ENCODE results near the gene ABL2.
"Not testable (repeated sequence)": the region's sequence is repeated elsewhere in the genome, so short reads cannot be mapped to it uniquely, and the experiment has no call there.

ABL2 gene

DNA sequence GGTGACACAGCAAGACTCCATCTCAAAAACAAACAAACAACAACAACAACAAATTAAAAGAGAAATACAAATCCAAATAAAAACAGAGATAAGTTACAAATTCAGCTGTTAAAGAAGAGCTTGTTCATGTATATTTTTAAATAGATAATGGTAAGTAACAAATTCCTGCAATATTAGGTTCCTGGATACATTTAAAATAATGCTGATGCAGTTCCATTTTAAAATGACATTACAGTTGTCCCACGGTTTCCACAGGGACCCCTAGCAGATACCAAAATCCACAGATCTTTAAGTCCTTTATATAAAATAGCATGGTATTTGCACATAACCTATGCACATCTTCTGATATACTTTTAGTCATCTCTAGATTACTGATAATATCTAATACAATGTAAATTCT lies 61.5 kb downstream of the ABL2 start:
- no peak for DNase-seq

DNA sequence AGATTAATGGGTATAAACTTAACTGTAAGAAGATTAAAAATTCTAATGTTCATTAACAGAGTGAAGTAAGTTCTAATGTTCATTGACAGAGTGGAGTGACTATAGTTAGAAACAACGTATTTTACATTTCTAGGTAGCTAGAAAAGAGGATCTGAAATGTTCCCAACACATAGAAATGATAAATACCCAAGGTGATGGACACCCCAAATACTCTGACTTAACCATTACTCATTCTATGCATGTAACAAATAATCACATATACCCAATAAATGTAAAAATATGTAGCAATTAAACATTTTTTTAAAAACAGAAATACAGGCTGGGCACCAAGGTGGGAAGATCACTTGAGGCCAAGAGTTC lies 62.1 kb downstream of the ABL2 start:
- DNase-seq: no peak

DNA sequence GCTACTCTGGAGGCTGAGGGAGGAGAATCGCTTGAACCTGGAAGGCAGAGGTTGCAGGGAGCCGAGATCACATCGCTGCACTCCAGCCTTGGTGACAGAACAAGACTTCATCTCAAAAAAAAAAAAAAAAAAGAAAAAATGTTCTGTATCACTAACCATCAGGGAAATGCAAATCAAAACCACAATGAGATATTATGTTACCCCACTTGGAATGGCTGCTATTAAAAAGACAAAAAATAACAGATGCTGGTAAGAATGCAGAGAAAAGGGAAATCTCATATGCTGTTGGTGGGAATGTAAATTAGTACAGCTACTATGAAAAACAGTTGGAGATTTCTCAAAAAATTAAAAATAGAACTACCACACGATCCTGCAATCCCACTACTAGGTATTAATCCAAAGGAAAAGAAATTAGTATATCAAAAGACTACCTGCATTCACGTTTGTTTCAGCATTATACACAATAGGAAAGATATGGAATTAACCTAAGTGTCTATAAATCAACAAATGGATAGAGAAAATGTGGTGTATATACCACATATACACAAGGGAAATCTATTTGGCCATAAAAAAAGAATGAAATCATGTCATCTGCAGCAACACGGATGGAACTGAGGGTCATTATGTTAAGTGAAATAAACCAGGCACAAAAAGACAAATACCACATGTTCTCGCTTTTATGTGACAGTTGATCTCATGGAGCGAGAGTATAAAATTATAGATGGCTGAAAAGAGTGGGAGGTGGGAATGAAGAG lies 62.6 kb downstream of the ABL2 start:
- no peak for DNase-seq

DNA sequence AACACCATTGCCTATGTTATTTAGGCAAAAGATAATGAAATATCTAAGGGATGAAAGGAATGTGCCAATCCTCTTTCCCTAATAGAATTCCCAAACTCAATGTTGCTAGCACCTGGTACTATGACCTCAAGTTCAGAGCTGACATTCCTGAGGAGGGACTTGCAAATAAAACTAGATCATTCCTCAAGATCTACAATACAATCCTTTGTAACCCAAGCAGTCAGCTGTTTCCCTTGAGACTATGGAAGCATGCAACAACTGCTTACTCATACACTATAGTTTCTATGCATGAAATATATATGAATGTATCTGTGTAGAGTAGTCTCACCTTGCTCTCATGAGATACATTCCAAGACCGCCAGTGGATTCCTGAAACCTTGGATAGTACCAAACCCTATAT lies 65.0 kb downstream of the ABL2 start:
- no peak for DNase-seq

DNA sequence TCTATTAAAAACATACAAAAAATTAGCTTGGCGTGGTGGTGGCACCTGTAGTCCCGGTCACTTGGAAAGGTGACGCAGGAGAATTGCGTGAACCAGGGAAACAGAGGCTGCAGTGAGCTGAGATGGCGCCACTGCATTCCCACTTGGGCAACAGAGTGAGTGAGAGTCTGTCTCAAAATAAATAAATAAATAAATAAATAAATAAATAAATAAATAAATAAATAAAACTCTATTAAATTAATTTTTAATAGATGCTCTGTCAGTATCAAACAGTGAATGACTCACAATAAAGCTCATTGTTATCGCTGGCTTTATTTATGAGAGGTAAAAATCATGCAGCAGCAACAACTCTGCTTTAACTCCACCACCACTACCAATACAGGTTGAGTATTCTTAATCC lies 72.8 kb downstream of the ABL2 start:
- DNase-seq: no peak

DNA sequence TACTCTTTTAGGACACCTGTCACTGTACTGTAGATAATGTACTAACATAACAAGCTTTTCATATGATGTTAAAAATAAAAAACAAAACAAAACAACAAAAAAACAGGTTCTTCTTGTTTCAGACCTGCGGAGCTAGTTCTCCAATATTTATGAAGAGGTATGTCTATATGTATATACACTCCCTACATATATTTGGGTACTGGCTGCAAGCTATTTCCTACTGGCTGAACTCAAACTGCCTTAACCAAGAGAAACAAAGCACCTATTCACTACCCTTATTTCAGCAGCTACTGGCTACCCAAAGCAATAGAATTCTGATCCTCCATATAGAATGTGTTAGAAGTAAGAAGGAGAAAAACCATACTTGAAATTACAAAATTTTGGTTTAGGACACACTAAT lies 73.5 kb downstream of the ABL2 start:
- DNase-seq: no peak

DNA sequence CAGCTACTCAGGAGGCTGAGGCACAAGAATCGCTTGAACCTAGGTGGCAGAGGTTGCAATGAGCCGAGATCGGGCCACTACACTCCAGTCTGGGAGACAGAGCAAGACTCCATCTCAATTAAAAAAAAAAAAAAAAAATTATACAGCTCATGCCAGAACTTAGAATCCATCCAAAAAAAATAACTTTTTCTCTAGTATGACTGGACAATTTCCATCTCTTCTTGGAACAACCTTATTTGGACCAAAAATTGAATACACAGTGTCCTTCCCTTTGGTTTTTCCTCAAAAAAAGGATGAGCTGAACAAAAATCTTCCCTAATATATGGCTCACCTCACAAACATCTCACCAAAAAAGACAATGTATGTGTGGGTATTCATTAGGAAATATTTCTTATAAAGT lies 73.9 kb downstream of the ABL2 start:
- no peak for DNase-seq

DNA sequence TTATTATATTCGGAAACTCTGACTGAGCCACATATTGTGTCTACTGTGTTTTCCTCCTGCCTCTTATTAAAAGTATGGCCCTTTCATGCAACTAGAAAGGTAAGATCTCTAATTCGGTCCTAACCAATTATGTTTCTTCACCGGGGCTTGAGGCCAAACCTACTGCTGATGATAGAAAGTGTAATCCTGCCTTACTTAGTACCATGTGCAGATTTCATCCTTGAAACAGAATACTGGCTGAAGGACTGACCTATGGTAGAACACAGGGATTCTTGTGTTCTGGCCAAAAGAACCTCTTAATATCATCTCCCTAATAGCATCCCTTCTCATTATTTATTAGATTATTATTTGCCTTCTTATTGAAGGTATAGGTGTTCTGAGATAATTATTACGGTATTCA lies 75.0 kb downstream of the ABL2 start:
- no peak for DNase-seq

DNA sequence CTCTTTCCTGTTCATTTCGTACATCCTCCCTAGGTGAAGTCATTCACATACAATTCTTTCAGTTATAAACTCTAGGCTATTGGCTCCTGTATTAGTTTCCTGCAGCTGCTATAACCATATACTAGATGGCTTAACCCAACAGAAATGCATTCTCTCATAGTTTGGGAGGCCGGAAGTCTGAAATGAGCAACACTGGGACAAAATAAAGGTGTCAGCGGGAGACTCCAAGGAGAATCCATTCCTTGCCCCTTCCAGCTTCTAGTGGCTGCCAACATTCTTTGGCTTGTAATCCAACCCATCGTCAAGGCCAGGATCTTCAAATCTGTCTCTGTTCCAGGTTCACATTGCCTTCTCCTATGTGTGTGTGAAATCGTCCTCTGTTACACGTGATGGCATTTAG lies 76.3 kb downstream of the ABL2 start:
- no peak for DNase-seq

DNA sequence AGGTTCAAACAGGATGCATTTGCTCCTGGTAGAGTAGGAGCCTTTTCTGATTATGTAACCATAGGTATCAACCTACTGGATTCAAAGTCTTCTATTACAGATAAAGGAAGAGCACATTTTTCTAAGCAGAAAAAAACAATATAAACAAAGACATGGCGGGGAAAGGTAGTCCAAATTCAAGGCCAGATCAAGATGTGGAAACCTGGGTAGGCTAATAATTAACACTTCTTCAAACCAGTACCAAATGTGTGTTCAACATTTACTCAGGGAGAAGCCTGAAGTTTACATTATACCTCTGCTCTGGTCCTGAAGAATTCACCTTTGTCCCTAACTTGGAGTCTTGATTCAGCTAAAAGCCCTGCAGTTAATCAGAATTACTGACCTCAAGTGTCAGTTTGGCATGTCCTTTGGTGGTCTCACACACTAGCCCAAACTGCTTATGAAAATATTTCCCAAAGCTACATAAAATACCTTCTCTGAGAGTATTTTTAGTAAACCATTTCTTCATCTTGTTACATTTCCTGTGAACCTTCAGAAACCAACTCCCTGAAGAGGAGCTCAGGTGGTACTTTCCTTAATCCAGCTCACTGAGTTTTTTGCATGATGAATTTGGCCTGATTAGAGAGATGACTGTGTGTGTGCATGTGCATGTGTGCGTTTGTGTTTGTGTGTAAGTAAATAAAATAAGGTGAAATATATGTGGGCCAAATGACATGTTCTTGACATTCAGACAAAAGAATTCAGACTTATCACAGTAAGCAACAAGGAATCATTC lies 77.4 kb downstream of the ABL2 start:
- DNase-seq: no peak

DNA sequence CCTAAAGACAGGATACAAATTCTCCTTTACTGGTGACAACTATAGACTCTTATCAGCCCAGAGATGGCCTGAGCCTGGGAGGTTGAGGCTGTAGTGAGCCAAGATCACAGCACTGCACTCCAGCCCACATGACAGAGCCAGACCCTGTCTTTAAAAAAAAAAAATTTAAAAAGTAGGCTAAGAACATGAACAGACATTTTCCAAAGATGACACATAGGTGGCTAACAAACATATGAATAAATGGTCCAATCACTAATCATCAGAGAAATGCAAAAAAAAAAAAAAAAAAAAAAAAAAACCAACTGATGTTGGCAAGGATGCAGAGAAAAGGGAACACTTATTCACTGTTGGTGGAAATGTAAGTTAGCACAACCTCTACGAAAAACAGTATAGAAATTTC lies 82.6 kb downstream of the ABL2 start:
- DNase-seq: no peak

DNA sequence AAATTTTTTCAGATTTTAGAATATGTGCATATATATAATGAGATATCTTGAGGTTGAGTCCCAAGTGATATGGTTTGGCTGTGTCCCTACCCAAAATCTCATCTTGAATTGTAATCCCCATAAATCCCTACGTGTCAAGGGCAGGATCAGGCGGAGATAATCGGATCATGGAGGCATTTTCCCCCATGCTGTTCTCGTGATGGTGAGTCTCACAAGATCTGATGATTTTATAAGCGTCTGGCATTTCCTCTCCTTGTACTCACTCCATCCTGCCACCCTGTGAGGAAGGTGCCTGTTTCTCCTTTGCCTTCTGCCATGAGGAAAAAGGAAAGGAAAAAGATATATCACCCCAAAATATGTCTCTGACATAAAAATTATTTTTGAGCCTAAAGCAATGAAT lies 83.0 kb downstream of the ABL2 start:
- DNase-seq: no peak

DNA sequence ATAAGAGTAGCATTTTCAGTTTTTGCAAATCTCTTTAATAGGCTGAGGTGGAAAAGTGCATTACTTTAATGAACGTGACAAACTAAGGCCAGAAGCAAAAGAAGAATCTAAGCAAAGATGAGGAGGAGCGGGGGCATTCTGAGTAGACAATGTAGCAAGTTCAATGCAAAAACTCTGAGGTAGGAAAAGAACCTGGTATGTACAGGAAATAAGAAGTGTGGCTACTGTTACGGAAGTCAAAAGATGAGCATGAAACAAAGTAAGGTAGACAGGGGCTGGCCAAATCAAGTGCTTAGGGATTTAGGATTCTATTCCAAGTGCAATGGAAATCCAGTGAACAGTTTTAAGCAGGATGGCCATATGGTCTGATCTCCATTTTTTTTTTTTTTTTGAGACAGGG lies 84.0 kb downstream of the ABL2 start:
- no peak for DNase-seq

DNA sequence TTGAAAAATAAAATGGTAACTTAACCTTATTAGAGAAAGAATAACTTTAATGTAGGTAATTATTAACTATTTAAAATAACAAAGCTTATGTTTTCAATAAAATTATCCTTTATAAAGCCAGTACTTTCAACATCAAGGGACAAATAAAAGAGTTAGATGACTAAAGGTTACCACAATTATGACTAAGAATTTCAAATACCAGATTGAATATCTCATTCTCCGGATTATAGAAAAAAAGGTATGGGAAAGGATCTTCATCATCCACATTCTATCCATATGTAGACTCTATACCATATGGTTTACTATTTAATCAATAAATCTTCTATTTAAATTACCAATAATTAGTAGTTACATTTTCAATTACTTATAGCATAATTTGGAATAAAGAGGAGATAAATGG lies 84.9 kb downstream of the ABL2 start:
- no peak for DNase-seq

DNA sequence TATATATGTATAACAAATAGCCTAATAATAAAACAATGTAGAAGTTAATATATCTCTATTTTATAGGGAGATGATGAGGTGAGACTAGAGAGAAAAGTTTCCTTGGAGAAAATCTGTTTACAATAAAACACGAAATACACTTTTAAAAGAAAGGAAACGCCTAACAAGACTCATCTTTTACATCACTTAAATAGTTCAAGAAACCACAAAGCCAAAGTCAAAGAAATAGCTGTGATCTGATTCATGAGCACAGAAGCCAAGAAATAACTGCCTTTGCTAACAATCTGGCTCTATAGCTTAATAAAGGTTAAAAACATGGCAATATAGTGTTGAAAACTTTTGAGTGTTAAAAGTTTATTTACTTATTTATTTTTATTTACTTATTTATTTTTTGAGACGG lies 86.2 kb downstream of the ABL2 start:
- DNase-seq: no peak

DNA sequence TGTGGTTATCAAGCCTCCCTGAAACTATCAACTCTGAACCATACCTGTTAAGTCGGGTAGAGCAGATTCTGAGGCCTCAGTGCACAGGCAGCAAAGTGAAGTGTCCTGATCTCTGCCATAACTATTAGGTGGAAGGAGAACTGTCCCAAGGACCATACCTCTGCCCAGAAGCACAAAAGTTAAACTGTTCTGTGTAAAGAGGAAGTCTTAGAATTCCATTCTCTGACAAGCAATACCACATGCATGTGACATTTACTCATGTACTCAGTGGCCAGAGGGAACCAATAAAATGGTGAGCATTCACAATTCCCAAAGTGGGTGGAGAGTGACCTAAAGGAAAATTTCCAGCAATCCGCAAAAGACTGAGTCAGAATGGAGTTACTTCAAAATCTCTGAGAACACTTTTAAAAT lies 86.6 kb downstream of the ABL2 start:
- no peak for DNase-seq

DNA sequence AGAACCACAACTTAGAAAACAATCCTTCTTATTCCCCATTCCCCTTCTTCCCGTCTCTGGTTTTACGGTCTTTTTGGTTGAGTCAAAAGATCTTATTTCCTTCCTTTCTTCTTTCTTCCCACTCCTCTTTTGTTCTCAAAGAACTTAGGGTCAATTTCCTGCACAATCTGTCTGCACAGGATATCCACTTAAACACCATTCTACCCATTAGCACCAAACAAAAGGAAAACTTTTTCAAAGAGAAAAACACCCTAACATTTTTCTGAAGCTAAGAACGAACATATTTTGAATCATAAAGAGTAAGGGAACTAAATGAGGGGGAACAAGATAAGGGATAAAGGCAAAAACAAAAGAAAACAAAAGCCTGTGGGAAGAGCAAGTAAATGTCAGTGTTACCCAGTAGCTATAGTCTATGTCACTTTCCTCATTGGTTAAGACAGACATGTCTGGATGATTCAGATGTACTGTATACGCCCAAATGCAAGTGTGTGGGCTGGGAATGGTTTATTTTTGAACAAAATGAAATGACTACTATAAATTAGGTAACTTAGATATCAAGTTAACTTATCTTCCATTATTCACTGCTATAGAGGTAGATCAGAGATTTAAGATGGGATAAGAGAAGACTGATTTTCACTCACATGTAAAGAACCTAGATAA lies 87.8 kb downstream of the ABL2 start:
- no peak for DNase-seq

DNA sequence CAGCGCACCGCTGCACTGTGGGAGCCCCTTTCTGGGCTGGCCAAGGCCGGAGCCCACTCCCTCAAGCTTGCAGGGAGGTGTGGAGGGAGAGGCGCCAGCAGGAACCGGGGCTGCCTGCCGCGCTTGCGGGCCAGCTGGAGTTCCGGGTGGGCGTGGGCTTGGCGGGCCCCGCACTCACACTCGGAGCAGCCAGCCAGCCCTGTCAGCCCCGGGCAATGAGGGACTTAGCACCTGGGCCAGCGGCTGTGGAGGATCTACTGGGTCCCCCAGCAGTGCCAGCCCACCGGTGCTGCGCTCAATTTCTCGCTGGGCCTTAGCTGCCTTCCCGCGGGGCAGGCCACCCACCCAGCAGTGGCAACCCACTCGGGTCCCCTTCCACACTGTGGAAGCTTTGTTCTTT lies 90.7 kb downstream of the ABL2 start:
- DNase-seq: not testable (repeated sequence)

DNA sequence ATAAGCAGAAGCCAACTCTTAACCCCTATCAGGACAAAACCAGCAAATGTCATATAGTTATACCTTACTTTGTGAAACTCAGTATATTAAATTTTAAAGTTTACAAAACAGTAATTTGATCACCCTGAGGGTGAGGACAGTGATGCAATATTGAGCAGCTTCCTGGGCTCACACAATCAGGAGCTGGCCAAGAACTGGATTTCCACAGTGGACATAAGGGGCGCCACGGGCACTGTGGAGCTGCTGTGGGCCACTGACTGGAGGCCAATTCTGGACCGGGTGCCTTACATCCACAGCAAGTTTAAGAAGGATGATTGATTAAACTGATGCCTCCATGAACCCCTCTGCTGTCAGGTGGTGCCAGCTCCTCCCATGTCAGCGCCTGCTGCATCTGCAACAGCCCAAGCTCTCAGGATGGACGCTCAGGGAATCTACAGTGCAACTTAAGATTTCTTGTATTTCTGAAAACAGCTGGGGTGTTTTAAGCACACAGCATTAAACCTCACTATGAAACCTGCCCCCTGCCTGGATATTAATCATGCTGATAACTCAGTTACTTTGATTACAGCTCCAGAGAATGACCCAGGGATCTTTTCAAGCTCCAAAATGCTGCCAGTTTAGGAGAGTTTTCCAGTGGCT lies 91.7 kb downstream of the ABL2 start:
- DNase-seq: no peak

DNA sequence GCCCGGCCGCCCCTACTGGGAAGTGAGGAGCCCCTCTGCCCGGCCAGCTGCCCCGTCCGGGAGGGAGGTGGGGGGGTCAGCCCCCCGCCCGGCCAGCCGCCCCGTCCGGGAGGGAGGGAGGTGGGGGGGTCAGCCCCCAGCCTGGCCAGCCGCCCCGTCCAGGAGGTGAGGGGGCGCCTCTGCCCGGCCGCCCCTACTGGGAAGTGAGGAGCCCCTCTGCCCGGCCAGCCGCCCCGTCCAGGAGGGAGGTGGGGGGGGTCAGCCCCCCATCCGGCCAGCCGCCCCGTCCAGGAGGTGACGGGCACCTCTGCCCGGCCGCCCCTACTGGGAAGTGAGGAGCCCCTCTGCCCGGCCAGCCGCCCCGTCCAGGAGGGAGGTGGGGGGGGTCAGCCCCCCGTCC lies 93.8 kb downstream of the ABL2 start:
- not testable (repeated sequence) for DNase-seq

DNA sequence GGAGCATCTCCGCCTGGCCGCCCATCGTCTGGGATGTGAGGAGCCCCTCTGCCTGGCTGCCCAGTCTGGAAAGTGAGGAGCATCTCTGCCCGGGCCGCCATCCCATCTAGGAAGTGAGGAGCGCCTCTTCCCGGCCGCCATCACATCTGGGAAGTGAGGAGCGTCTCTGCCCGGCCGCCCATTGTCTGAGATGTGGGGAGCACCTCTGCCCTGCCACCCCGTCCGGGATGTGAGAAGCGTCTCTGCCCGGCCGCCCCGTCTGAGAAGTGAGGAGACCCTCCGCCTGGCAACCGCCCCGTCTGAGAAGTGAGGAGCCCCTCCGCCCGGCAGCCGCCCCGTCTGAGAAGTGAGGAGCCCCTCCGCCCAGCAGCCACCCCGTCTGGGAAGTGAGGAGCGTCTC lies 94.3 kb downstream of the ABL2 start:
- DNase-seq: not testable (repeated sequence)

DNA sequence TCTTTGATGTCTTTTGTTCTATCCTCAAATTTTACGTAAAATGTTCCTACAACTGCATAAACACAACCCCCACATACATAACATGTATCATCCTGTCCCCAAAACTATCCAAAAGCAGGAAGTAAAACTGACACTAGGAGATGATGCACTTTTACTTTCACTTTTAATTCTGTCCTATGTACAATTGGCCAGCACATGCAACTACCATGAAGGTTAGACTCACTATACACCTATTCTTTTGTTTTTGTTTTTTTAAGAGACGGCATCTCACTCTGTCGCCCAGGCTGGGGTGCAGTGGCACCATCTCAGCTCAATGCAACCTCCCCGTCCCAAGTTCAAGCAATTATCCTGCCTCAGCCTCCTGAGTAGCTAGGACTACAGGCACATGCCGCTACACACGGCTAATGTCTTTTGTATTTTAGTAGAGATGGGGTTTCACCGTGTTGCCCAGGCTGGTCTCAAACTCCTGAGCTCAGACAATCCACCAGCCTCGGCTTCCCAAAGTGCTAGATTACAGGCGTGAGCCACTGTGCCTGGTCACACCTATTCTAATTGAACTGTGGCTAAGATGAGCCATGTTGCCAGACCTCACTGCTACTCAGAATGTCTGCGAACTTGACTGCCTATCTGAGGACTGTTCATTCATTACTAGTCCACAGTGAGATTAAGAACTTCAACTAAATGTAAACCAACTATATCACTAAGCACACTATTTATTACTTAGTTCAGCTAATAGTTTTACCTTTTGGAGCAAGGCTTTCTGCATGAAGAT lies 99.6 kb downstream of the ABL2 start:
- DNase-seq: no peak

DNA sequence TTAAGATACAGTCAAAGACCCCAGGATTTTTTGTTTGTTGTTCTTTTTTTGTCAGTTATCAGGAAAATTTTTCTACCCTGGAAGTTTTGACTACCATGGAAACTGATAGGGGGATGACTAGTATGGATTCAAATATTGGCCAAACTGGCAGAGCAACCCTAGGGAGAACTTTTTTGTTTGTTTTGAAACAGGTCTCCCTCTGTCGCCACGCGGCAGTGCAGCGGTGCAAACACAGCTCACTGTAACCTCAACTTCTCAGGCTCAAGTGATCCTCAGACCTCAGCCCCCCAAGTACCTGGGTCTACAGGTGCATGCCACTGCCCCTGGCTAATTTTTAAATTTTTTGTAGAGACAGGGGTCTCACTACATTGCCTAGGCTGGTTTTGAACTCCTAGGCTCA lies 101.0 kb downstream of the ABL2 start:
- no peak for DNase-seq

Data from NCI-H748 treated with DMSO at 0.1 percent for 48 hours (cell line).